Central memory CD8-positive, alpha-beta T cell (primary cell): ENCODE measurements around the gene GLTPD2.
A peak's percentile ranks its signal among the peaks of the same experiment; 100 is the strongest.
"Not testable (repeated sequence)": the region's sequence is repeated elsewhere in the genome, so short reads cannot be mapped to it uniquely, and the experiment has no call there.

ENCODE experiments used
- ATAC-seq: fragments of 150-1000 bp; cut with Tn5 transposase; replicated peaks from 2 replicates; pipeline ENCODE4 v1.10.0; 2022; ENCODE audit warnings: mild to moderate bottlenecking, moderate FRiP score, moderate number of reproducible peaks; ENCODE audit not compliant: poor library complexity, severe bottlenecking; ENCODE audit errors: extremely low read depth
- DNase-seq, 2 donors: peaks; one replicate each; pipeline ENCODE4 v3.0.0; 2021; ENCODE audit warnings: low spot score in 2 of 2
- H3K27ac Mint-ChIP-seq: one replicate; pipeline ENCODE4 v1.8.0; 2022; ENCODE audit warnings: low read depth, mild to moderate bottlenecking, moderate library complexity, mixed read lengths
- H3K27me3 Mint-ChIP-seq: one replicate; pipeline ENCODE4 v1.8.0; 2022; ENCODE audit warnings: mixed read lengths
- H3K36me3 Mint-ChIP-seq: one replicate; pipeline ENCODE4 v1.8.0; 2022; ENCODE audit warnings: mild to moderate bottlenecking, moderate library complexity, mixed read lengths; ENCODE audit not compliant: insufficient read depth
- H3K4me1 Mint-ChIP-seq: one replicate; pipeline ENCODE4 v1.8.0; 2022; ENCODE audit warnings: mixed read lengths
- H3K4me3 Mint-ChIP-seq: one replicate; pipeline ENCODE4 v1.8.0; 2022; ENCODE audit warnings: mild to moderate bottlenecking, moderate library complexity, mixed read lengths
- H3K9me3 Mint-ChIP-seq: one replicate; pipeline ENCODE4 v1.8.0; 2022; ENCODE audit warnings: mixed read lengths

The GLTPD2 gene

GRCh38 chr17:4823373-4824089, 34.8 kb downstream of the GLTPD2 start:
- no peak overlapping the region for H3K4me3 Mint-ChIP-seq
- no peaks in the 10 kb centered on the region for H3K27me3 Mint-ChIP-seq
- ATAC-seq (no peak), DNase-seq (no peak)
- H3K9me3 Mint-ChIP-seq, result no peaks in the 10 kb centered on the region
- H3K27ac Mint-ChIP-seq, result no peak overlapping the region
- H3K4me1 Mint-ChIP-seq, result no peaks in the 10 kb centered on the region
- H3K36me3 Mint-ChIP-seq, result peaks cover 10% of the 10 kb centered on the region

GRCh38 chr17:4827399-4827798, 38.6 kb downstream of the GLTPD2 start:
- DNase-seq, result no peak
- no peaks in the 10 kb centered on the region for H3K4me1 Mint-ChIP-seq
- no peak for ATAC-seq
- no peak overlapping the region for H3K4me3 Mint-ChIP-seq
- H3K36me3 Mint-ChIP-seq, result no peaks in the 10 kb centered on the region
- no peak overlapping the region for H3K27ac Mint-ChIP-seq
- H3K9me3 Mint-ChIP-seq, result no peaks in the 10 kb centered on the region
- H3K27me3 Mint-ChIP-seq, result no peaks in the 10 kb centered on the region

- not testable (repeated sequence) for H3K36me3 Mint-ChIP-seq, H3K9me3 Mint-ChIP-seq, DNase-seq, H3K27me3 Mint-ChIP-seq
- Mint-ChIP-seq H3K4me1 (peaks cover 37% of the 10 kb centered on the region), H3K27ac (peak overlapping the region; percentile 92), H3K4me3 (peak overlapping the region; percentile 88)
- ATAC-seq, result peak; percentile 7
Observed at GRCh38 chr17:4832829-4833177, 44.0 kb downstream of the GLTPD2 start.

- peak; percentile 71 to 81 for DNase-seq
Observed at GRCh38 chr17:4833178-4833940, 44.6 kb downstream of the GLTPD2 start, which contains the start of gene MINK1. MINK1 (plus strand) TSS chr17:4833340; CDS start chr17:4833584, 244 bp downstream.

GRCh38 chr17:4833941-4834680, 45.3 kb downstream of the GLTPD2 start:
- Mint-ChIP-seq H3K4me3 (peak overlapping the region; percentile 88), H3K36me3 (peaks cover 10% of the 10 kb centered on the region), H3K27ac (peak overlapping the region; percentile 85), H3K27me3 (no peaks in the 10 kb centered on the region), H3K9me3 (no peaks in the 10 kb centered on the region), H3K4me1 (peaks cover 42% of the 10 kb centered on the region)
- DNase-seq (no peak), ATAC-seq (no peak)

More at GRCh38 chr17:4833178-4833940, 44.6 kb downstream of the GLTPD2 start, which contains the start of gene MINK1:
- no peaks in the 10 kb centered on the region for H3K27me3 Mint-ChIP-seq
- ATAC-seq, result peak; percentile 86
- H3K36me3 Mint-ChIP-seq, result peaks cover 10% of the 10 kb centered on the region
- peaks cover 40% of the 10 kb centered on the region for H3K4me1 Mint-ChIP-seq
- no peaks in the 10 kb centered on the region for H3K9me3 Mint-ChIP-seq
- peak within 1 kb of the TSS; percentile 92 for H3K27ac Mint-ChIP-seq
- H3K4me3 Mint-ChIP-seq, result peak within 1 kb of the TSS; percentile 88

GRCh38 chr17:4834681-4835020, 45.9 kb downstream of the GLTPD2 start:
- Mint-ChIP-seq H3K27me3 (no peaks in the 10 kb centered on the region), H3K36me3 (peaks cover 10% of the 10 kb centered on the region), H3K27ac (peak overlapping the region; percentile 85), H3K4me1 (peaks cover 48% of the 10 kb centered on the region), H3K9me3 (no peaks in the 10 kb centered on the region), H3K4me3 (peak overlapping the region; percentile 88)
- DNase-seq, result no peak
- no peak for ATAC-seq

GRCh38 chr17:4836221-4836620, 47.5 kb downstream of the GLTPD2 start:
- Mint-ChIP-seq H3K36me3 (peaks cover 14% of the 10 kb centered on the region), H3K27ac (peak overlapping the region; percentile 23), H3K9me3 (no peaks in the 10 kb centered on the region), H3K4me3 (peak overlapping the region; percentile 21), H3K27me3 (no peaks in the 10 kb centered on the region), H3K4me1 (peaks cover 63% of the 10 kb centered on the region)
- ATAC-seq (no peak), DNase-seq (no peak)

GRCh38 chr17:4837471-4838308, 48.9 kb downstream of the GLTPD2 start:
- H3K36me3 Mint-ChIP-seq, result peaks cover 17% of the 10 kb centered on the region

GRCh38 chr17:4838309-4838785, 49.6 kb downstream of the GLTPD2 start:
- Mint-ChIP-seq H3K4me1 (peaks cover 70% of the 10 kb centered on the region), H3K4me3 (no peak overlapping the region), H3K9me3 (no peaks in the 10 kb centered on the region), H3K27me3 (no peaks in the 10 kb centered on the region), H3K36me3 (peaks cover 13% of the 10 kb centered on the region), H3K27ac (no peak overlapping the region)
- no peak for ATAC-seq
- no peak for DNase-seq

More at GRCh38 chr17:4837471-4838308, 48.9 kb downstream of the GLTPD2 start:
- no peak overlapping the region for H3K27ac Mint-ChIP-seq
- H3K9me3 Mint-ChIP-seq, result no peaks in the 10 kb centered on the region
- no peaks in the 10 kb centered on the region for H3K27me3 Mint-ChIP-seq
- peaks cover 70% of the 10 kb centered on the region for H3K4me1 Mint-ChIP-seq
- no peak for ATAC-seq
- no peak overlapping the region for H3K4me3 Mint-ChIP-seq
- DNase-seq, result no peak

GRCh38 chr17:4839221-4839620, 50.5 kb downstream of the GLTPD2 start:
- DNase-seq, result no peak
- no peak overlapping the region for H3K27ac Mint-ChIP-seq
- H3K4me1 Mint-ChIP-seq, result peaks cover 65% of the 10 kb centered on the region
- ATAC-seq, result no peak
- no peaks in the 10 kb centered on the region for H3K27me3 Mint-ChIP-seq
- peaks cover 9% of the 10 kb centered on the region for H3K36me3 Mint-ChIP-seq
- no peaks in the 10 kb centered on the region for H3K9me3 Mint-ChIP-seq
- H3K4me3 Mint-ChIP-seq, result no peak overlapping the region
